ENCODE results near the gene RERE.

DNA sequence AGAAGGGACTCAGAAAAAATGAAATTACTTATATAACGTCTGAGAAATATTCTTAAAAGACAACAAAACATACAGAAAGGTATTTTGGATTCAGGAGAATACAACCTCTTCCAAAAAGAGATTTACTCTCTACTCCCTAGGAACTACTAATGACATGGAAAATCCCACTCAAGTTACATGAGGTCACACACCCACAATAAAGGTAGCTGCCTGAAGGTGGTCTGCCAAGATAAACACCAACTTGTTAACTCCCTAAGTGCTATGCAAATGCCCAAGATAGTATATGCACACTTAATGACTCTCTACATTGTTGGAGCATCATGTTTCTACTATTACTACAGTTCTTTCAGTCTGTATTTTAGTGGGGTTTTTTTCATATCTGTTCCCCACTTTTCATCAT, 26.5 kb downstream of the RERE start:
- TF ChIP-seq, protein P1, sequence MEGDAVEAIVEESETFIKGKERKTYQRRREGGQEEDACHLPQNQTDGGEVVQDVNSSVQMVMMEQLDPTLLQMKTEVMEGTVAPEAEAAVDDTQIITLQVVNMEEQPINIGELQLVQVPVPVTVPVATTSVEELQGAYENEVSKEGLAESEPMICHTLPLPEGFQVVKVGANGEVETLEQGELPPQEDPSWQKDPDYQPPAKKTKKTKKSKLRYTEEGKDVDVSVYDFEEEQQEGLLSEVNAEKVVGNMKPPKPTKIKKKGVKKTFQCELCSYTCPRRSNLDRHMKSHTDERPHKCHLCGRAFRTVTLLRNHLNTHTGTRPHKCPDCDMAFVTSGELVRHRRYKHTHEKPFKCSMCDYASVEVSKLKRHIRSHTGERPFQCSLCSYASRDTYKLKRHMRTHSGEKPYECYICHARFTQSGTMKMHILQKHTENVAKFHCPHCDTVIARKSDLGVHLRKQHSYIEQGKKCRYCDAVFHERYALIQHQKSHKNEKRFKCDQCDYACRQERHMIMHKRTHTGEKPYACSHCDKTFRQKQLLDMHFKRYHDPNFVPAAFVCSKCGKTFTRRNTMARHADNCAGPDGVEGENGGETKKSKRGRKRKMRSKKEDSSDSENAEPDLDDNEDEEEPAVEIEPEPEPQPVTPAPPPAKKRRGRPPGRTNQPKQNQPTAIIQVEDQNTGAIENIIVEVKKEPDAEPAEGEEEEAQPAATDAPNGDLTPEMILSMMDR (IDR thresholded peaks at IDR 0.05; ENCODE audit: borderline replicate concordance, extremely low read depth, low read length, poor library complexity, severe bottlenecking), result no peak
- no peak for TF ChIP-seq EZH2 (IDR thresholded peaks at IDR 0.05; ENCODE audit: borderline replicate concordance, low read depth, low read length, severe bottlenecking)
